Measurements from ENCODE around the gene DIDO1. TPM values are rescaled to one million over a fixed set of nuclear protein-coding genes. Genes with fewer than 3 reads are reported as not detected.
A peak's percentile ranks its signal among the peaks of the same experiment; 100 is the strongest.

Gene DIDO1
- total and polyA plus RNA-seq, 5 donors: 23.3 to 42.5 (median 39.0) TPM

GRCh38 chr20:62843656-62844055 lies 82.6 kb downstream of the DIDO1 start:
- no peak overlapping the region for H3K27ac ChIP-seq (ENCODE audit: low read length)
- WGBS: 97% methylated on average over 10 of the region's 10 CpGs
- ATAC-seq: no peak
- no peaks in the 10 kb centered on the region for H3K9me3 ChIP-seq (ENCODE audit: control insufficient read depth, low read length)
- DNase-seq: no peak
- no peaks in the 10 kb centered on the region for H3K27me3 ChIP-seq (ENCODE audit: control insufficient read depth, insufficient read depth)
- intact Hi-C loops (cut with DNase I): no loop called here
- H3K4me1 ChIP-seq (ENCODE audit: control insufficient read depth, insufficient read depth, low read length): no peaks in the 10 kb centered on the region
- H3K4me3 ChIP-seq (ENCODE audit: low read length): no peak overlapping the region

GRCh38 chr20:62841705-62842212 lies 84.5 kb downstream of the DIDO1 start:
- intact Hi-C loops (cut with DNase I): no loop called here
- Histone ChIP-seq H3K27ac (ENCODE audit: low read length) (no peak overlapping the region), H3K4me1 (ENCODE audit: control insufficient read depth, insufficient read depth, low read length) (no peaks in the 10 kb centered on the region), H3K27me3 (ENCODE audit: control insufficient read depth, insufficient read depth) (no peaks in the 10 kb centered on the region), H3K9me3 (ENCODE audit: control insufficient read depth, low read length) (no peaks in the 10 kb centered on the region), H3K4me3 (ENCODE audit: low read length) (no peak overlapping the region)
- 89% methylated on average over 16 of the region's 16 CpGs for WGBS
- ATAC-seq (no peak), DNase-seq (no peak)

- Histone ChIP-seq H3K27me3 (ENCODE audit: control insufficient read depth, insufficient read depth) (no peaks in the 10 kb centered on the region), H3K27ac (ENCODE audit: low read length) (no peak overlapping the region), H3K4me3 (ENCODE audit: low read length) (no peak overlapping the region), H3K4me1 (ENCODE audit: control insufficient read depth, insufficient read depth, low read length) (no peaks in the 10 kb centered on the region), H3K9me3 (ENCODE audit: control insufficient read depth, low read length) (no peaks in the 10 kb centered on the region)
- ATAC-seq (peak in 1 of 2 donors; percentile 19), DNase-seq (peak in 2 of 3 donors; percentile 41 to 43)
- intact Hi-C loops (cut with DNase I): no loop called here
- 79% methylated on average over 45 of the region's 45 CpGs for WGBS
Measured at GRCh38 chr20:62840244-62841197, 85.8 kb downstream of the DIDO1 start.

GRCh38 chr20:62839816-62840215 lies 86.5 kb downstream of the DIDO1 start:
- no peak overlapping the region for H3K27ac ChIP-seq (ENCODE audit: low read length)
- ATAC-seq: no peak
- H3K4me1 ChIP-seq (ENCODE audit: control insufficient read depth, insufficient read depth, low read length): no peaks in the 10 kb centered on the region
- no peaks in the 10 kb centered on the region for H3K27me3 ChIP-seq (ENCODE audit: control insufficient read depth, insufficient read depth)
- no peak overlapping the region for H3K4me3 ChIP-seq (ENCODE audit: low read length)
- H3K9me3 ChIP-seq (ENCODE audit: control insufficient read depth, low read length): no peaks in the 10 kb centered on the region
- WGBS: 86% methylated on average over 11 of the region's 11 CpGs
- peak in 1 of 3 donors; percentile 32 for DNase-seq
- intact Hi-C loops (cut with DNase I): no loop called here

- ATAC-seq (no peak), DNase-seq (no peak)
- H3K27ac ChIP-seq (ENCODE audit: low read length): no peak overlapping the region
- H3K4me3 ChIP-seq (ENCODE audit: low read length): no peak overlapping the region
- no peaks in the 10 kb centered on the region for H3K4me1 ChIP-seq (ENCODE audit: control insufficient read depth, insufficient read depth, low read length)
- intact Hi-C loops (cut with DNase I): no loop called here
- H3K9me3 ChIP-seq (ENCODE audit: control insufficient read depth, low read length): no peaks in the 10 kb centered on the region
- WGBS: 94% methylated on average over 8 of the region's 8 CpGs
- no peaks in the 10 kb centered on the region for H3K27me3 ChIP-seq (ENCODE audit: control insufficient read depth, insufficient read depth)
Measured at GRCh38 chr20:62839261-62839660, 87.0 kb downstream of the DIDO1 start.

- WGBS: 82% methylated on average over 27 of the region's 27 CpGs
Measured at GRCh38 chr20:62838128-62838891, 88.0 kb downstream of the DIDO1 start.

GRCh38 chr20:62837790-62838127 lies 88.5 kb downstream of the DIDO1 start:
- Histone ChIP-seq H3K27me3 (ENCODE audit: control insufficient read depth, insufficient read depth) (no peaks in the 10 kb centered on the region), H3K27ac (ENCODE audit: low read length) (no peak overlapping the region), H3K9me3 (ENCODE audit: control insufficient read depth, low read length) (no peaks in the 10 kb centered on the region), H3K4me1 (ENCODE audit: control insufficient read depth, insufficient read depth, low read length) (no peaks in the 10 kb centered on the region), H3K4me3 (ENCODE audit: low read length) (no peak overlapping the region)
- 91% methylated on average over 8 of the region's 8 CpGs for WGBS
- intact Hi-C loops (cut with DNase I): no loop called here
- no peak for ATAC-seq
- peak in 1 of 3 donors; percentile 9 for DNase-seq

More at GRCh38 chr20:62838128-62838891, 88.0 kb downstream of the DIDO1 start:
- H3K27me3 ChIP-seq (ENCODE audit: control insufficient read depth, insufficient read depth): no peaks in the 10 kb centered on the region
- no peaks in the 10 kb centered on the region for H3K9me3 ChIP-seq (ENCODE audit: control insufficient read depth, low read length)
- peak in 1 of 2 donors; percentile 35 for ATAC-seq
- no peak overlapping the region for H3K4me3 ChIP-seq (ENCODE audit: low read length)
- no peak overlapping the region for H3K27ac ChIP-seq (ENCODE audit: low read length)
- no peaks in the 10 kb centered on the region for H3K4me1 ChIP-seq (ENCODE audit: control insufficient read depth, insufficient read depth, low read length)
- DNase-seq: peak in 2 of 3 donors; percentile 34 to 46
- intact Hi-C loops (cut with DNase I): no loop called here

- H3K4me3 ChIP-seq (ENCODE audit: low read length): no peak overlapping the region
- H3K27ac ChIP-seq (ENCODE audit: low read length): no peak overlapping the region
- DNase-seq: peak in 1 of 3 donors; percentile 24
- no peak for ATAC-seq
- intact Hi-C loops (cut with DNase I): no loop called here
- 91% methylated on average over 19 of the region's 19 CpGs for WGBS
- no peaks in the 10 kb centered on the region for H3K9me3 ChIP-seq (ENCODE audit: control insufficient read depth, low read length)
- H3K4me1 ChIP-seq (ENCODE audit: control insufficient read depth, insufficient read depth, low read length): no peaks in the 10 kb centered on the region
- H3K27me3 ChIP-seq (ENCODE audit: control insufficient read depth, insufficient read depth): no peaks in the 10 kb centered on the region
Measured at GRCh38 chr20:62836967-62837490, 89.3 kb downstream of the DIDO1 start.

GRCh38 chr20:62835931-62836861 lies 90.1 kb downstream of the DIDO1 start:
- WGBS: 74% methylated on average over 52 of the region's 52 CpGs
- ATAC-seq: no peak
- intact Hi-C loops (cut with DNase I): no loop called here

More at GRCh38 chr20:62835931-62836861, 90.1 kb downstream of the DIDO1 start:
- Histone ChIP-seq H3K9me3 (ENCODE audit: control insufficient read depth, low read length) (no peaks in the 10 kb centered on the region), H3K4me3 (ENCODE audit: low read length) (no peak overlapping the region), H3K27ac (ENCODE audit: low read length) (no peak overlapping the region), H3K4me1 (ENCODE audit: control insufficient read depth, insufficient read depth, low read length) (no peaks in the 10 kb centered on the region), H3K27me3 (ENCODE audit: control insufficient read depth, insufficient read depth) (no peaks in the 10 kb centered on the region)
- peak in 2 of 3 donors; percentile 40 to 48 for DNase-seq

Measured in right cardiac atrium (tissue), 5 donors.